HepG2 (cell line): ENCODE data around the gene SLC2A4. TPM values are rescaled to one million over a fixed set of nuclear protein-coding genes. Genes with fewer than 3 reads are reported as not detected.

Source experiments
- BATF2 ChIP-seq: sonication (generic); formaldehyde crosslinking; IDR thresholded peaks from 2 replicates; pipeline ENCODE4 v1.8.0; 2022; ENCODE audit warnings: mild to moderate bottlenecking, missing genetic modification reagents, moderate library complexity
- HNF1A ChIP-seq, 2 experiments: sonication (generic) in 1 of 2; formaldehyde crosslinking in 1 of 2; IDR thresholded peaks; 2 replicates each; pipeline versions ENCODE4 v1.4.0 to v1.6.1; 2016 to 2020; ENCODE audit warnings: borderline replicate concordance in 1 of 2, low read depth in 1 of 2, mild to moderate bottlenecking in 1 of 2, missing genetic modification reagents in 1 of 2
- HOXA9 ChIP-seq: sonication (generic); formaldehyde crosslinking; IDR thresholded peaks from 2 replicates; pipeline ENCODE4 v1.8.1; 2022; ENCODE audit warnings: missing genetic modification reagents, mild to moderate bottlenecking, moderate library complexity, borderline replicate concordance
- JUN ChIP-seq: sonication (generic); formaldehyde crosslinking; IDR thresholded peaks from 2 replicates; pipeline ENCODE4 v1.4.0; 2020; ENCODE audit warnings: mild to moderate bottlenecking, missing genetic modification reagents
- MLX ChIP-seq: IDR thresholded peaks from 2 replicates; pipeline ENCODE4 v1.6.1; 2016
- MYPOP ChIP-seq: sonication (generic); formaldehyde crosslinking; IDR thresholded peaks from 2 replicates; pipeline ENCODE4 v1.8.1; 2023; ENCODE audit warnings: mild to moderate bottlenecking, moderate library complexity, missing genetic modification reagents
- SP1 ChIP-seq, 2 experiments: fragments of 450-650 bp in 1 of 2; sonication (generic) in 1 of 2; formaldehyde crosslinking in 1 of 2; IDR thresholded peaks; 2 replicates each; pipeline versions ENCODE4 v1.4.0 to v1.6.1; 2016 to 2020; ENCODE audit warnings: missing genetic modification reagents in 1 of 2
- TFAP4 ChIP-seq: sonication (generic); IDR thresholded peaks from 2 replicates; pipeline ENCODE4 v1.6.1; 2016; ENCODE audit warnings: low read depth, borderline replicate concordance
- THAP11 ChIP-seq: IDR thresholded peaks from 2 replicates; pipeline ENCODE4 v1.6.1; 2016; ENCODE audit warnings: missing biosample characterization, missing genetic modification reagents
- YY1 ChIP-seq: IDR thresholded peaks from 2 replicates; pipeline ENCODE4 v1.6.1; 2011; ENCODE audit warnings: low read length, low read depth, moderate library complexity, mild to moderate bottlenecking; ENCODE audit not compliant: insufficient read depth, insufficient replicate concordance
- ZNF564 ChIP-seq: sonication (generic); formaldehyde crosslinking; IDR thresholded peaks from 2 replicates; pipeline ENCODE4 v1.8.1; 2023; ENCODE audit warnings: mild to moderate bottlenecking, missing genetic modification reagents
- ZNF777 ChIP-seq: sonication (generic); formaldehyde crosslinking; IDR thresholded peaks from 2 replicates; pipeline ENCODE4 v1.4.0; 2020; ENCODE audit warnings: missing genetic modification reagents
- polyA plus RNA-seq, 8 experiments: library from polyadenylated mRNA; depleted of rRNA in 3 of 8; stranded (reverse) in 7 of 8; unstranded in 1 of 8; fragments of >200 nt; fragmentation: Illumina TruSeq in 4 of 8; extraction: Trizol in 4 of 8; gene quantifications; 2 replicates each; pipeline versions ENCODE4 v1.2.1 to v1.2.3, GENCODE V29; 2011 to 2016; ENCODE audit warnings: low read depth in 4 of 8, missing spikeins in 1 of 8, mixed read lengths in 1 of 8; ENCODE audit not compliant: insufficient read depth in 1 of 8
- total RNA-seq, 5 experiments: library from RNA; depleted of rRNA; stranded (reverse); fragments of >200 nt; fragmentation: Illumina TruSeq; extraction: Trizol; gene quantifications; 2 replicates each; pipeline ENCODE4 v1.2.3, GENCODE V29; 2016; ENCODE audit warnings: low read depth in 1 of 5
- TF ChIP-seq, protein P1 (sequence below): sonication (generic); formaldehyde crosslinking; conservative IDR thresholded peaks from 2 replicates; pipeline ENCODE4 v1.8.0; 2022; ENCODE audit warnings: mild to moderate bottlenecking, moderate library complexity, missing genetic modification reagents
- TF ChIP-seq, protein P2 (sequence below): IDR thresholded peaks from 2 replicates; pipeline ENCODE4 v1.6.1; 2012; ENCODE audit warnings: low read length, improper control_type of control experiment

SLC2A4 gene
- total and polyA plus RNA-seq, 2 of the 13 experiments (the other 11 are each of a cell fraction or from before 2014, with no cell fraction given) = 4.9 to 5.8 TPM

DNA sequence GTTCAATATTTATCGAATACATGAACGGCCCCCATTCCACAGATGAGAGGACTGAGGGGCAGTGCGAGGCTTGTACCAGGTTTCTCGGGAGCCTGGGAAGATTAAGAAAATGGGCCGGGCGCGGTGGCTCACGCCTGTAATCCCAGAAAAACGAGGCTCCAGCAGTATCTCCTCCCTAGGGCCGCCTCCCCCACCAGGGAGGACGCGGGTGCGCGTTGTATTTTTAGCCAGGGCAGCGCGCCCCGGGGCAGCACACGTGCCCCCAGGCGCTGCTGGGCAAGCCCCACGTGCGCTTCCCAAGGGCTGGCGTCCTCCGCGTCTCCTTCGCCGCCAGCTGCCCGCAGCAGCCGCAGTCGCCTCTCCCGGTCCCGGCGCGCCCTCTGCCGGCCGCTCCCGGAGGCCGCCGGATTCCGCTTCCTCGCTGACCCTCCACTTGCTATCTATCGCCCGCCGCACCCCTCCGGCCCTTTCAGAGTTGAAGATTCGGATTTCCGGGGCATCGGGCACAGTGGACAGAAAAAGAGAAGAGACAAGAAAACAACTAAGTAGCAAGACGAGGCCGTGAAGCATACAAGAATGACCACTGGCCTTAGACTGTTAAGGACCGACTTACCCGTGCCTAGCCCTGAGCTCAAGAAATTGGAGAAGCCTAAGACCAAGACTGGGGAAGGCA is 14.8 kb downstream of the SLC2A4 start (continued):
- TF ChIP-seq TFAP4 (peak; percentile 77; the same call in 1 of the 2 replicates), MYPOP (CRISPR knock-in tag) (peak; percentile 64; the same call in 1 of the 2 replicates), YY1 (peak; percentile 67), SP1 (IDR thresholded peaks at IDR 0.05) (no peak), SP1 (CRISPR knock-in tag; IDR thresholded peaks at IDR 0.05) (peak; percentile 26; the same call in 1 of the 2 replicates), HNF1A (IDR thresholded peaks at IDR 0.05; ENCODE audit: low read depth) (no peak), HNF1A (CRISPR knock-in tag; IDR thresholded peaks at IDR 0.05; ENCODE audit: borderline replicate concordance) (peak; percentile 55; the same call in 1 of the 2 replicates), BATF2 (CRISPR knock-in tag) (0 out of 2 replicates have a peak, but pooled peaks have one; percentile 76), MLX (CRISPR knock-in tag) (no peak), ZNF777 (CRISPR knock-in tag) (peak; percentile 43; the same call in 1 of the 2 replicates), ZNF564 (peak; percentile 70; the same call in 1 of the 2 replicates), THAP11 (CRISPR knock-in tag) (peak; percentile 81), HOXA9 (CRISPR knock-in tag) (no peak), JUN (CRISPR knock-in tag) (no peak)
- TF ChIP-seq, protein P1, sequence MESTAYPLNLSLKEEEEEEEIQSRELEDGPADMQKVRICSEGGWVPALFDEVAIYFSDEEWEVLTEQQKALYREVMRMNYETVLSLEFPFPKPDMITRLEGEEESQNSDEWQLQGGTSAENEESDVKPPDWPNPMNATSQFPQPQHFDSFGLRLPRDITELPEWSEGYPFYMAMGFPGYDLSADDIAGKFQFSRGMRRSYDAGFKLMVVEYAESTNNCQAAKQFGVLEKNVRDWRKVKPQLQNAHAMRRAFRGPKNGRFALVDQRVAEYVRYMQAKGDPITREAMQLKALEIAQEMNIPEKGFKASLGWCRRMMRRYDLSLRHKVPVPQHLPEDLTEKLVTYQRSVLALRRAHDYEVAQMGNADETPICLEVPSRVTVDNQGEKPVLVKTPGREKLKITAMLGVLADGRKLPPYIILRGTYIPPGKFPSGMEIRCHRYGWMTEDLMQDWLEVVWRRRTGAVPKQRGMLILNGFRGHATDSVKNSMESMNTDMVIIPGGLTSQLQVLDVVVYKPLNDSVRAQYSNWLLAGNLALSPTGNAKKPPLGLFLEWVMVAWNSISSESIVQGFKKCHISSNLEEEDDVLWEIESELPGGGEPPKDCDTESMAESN (CRISPR knock-in tag) = peak; percentile 48; the same call in 1 of the 2 replicates
- TF ChIP-seq, protein P2, sequence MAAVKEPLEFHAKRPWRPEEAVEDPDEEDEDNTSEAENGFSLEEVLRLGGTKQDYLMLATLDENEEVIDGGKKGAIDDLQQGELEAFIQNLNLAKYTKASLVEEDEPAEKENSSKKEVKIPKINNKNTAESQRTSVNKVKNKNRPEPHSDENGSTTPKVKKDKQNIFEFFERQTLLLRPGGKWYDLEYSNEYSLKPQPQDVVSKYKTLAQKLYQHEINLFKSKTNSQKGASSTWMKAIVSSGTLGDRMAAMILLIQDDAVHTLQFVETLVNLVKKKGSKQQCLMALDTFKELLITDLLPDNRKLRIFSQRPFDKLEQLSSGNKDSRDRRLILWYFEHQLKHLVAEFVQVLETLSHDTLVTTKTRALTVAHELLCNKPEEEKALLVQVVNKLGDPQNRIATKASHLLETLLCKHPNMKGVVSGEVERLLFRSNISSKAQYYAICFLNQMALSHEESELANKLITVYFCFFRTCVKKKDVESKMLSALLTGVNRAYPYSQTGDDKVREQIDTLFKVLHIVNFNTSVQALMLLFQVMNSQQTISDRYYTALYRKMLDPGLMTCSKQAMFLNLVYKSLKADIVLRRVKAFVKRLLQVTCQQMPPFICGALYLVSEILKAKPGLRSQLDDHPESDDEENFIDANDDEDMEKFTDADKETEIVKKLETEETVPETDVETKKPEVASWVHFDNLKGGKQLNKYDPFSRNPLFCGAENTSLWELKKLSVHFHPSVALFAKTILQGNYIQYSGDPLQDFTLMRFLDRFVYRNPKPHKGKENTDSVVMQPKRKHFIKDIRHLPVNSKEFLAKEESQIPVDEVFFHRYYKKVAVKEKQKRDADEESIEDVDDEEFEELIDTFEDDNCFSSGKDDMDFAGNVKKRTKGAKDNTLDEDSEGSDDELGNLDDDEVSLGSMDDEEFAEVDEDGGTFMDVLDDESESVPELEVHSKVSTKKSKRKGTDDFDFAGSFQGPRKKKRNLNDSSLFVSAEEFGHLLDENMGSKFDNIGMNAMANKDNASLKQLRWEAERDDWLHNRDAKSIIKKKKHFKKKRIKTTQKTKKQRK = no peak
